ENCODE measurements around the gene C19orf33. TPM values are rescaled to one million over a fixed set of nuclear protein-coding genes. Genes with fewer than 3 reads are reported as not detected.

C19orf33 gene
- total RNA-seq, 2 experiments from 2014 or later = not detected

DNA sequence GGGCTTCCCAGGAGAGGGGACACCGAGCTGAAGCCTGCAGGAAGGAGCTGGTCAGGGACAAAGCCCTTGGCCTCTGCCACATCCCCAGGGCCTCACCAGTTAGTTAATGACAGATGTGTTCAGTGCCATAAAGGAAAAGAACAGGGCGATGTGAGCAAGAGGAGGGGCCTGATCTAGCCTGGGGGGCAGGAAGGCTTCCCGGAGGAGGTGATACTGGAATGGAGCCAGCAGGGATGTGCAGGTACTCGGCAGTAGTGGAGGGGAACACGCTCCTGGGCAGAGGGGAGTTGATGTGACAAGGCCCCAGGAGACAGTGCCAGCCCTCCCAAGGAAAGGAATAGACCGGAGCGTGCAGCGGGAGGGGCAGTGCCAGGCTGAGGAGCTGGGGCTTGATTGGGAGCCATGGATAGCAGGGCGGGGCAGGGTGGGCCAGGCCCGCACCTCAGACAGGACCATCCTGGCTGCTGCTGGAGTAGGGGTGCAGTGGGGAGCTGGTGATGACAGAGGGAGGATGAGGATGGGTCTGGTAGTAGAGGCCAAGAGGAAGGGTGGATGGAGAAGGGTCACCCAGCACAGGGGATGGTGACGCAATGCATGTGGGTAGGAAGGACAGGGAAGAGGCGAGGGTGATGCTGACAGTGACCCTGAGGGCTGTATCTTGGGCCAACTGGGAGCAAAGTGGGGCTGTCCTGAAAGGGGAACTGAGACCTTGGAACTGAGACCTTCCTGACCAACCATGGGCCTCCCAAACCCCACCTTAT, 4.1 kb downstream of the C19orf33 start:
- H3K4me3 Mint-ChIP-seq = no peak overlapping the region
- no peaks in the 10 kb centered on the region for H3K27me3 Mint-ChIP-seq
- no peaks in the 10 kb centered on the region for H3K9me3 Mint-ChIP-seq
- H3K4me1 Mint-ChIP-seq (ENCODE audit: low read depth) = peaks cover 8% of the 10 kb centered on the region
- intact Hi-C loops (cut with micrococcal nuclease) = no loop called here
- POLR2A ChIA-PET = no interaction called here
- CTCF ChIA-PET = no interaction called here
- DNase-seq (no peak), ATAC-seq (no peak)
- TF ChIP-seq, protein P1, sequence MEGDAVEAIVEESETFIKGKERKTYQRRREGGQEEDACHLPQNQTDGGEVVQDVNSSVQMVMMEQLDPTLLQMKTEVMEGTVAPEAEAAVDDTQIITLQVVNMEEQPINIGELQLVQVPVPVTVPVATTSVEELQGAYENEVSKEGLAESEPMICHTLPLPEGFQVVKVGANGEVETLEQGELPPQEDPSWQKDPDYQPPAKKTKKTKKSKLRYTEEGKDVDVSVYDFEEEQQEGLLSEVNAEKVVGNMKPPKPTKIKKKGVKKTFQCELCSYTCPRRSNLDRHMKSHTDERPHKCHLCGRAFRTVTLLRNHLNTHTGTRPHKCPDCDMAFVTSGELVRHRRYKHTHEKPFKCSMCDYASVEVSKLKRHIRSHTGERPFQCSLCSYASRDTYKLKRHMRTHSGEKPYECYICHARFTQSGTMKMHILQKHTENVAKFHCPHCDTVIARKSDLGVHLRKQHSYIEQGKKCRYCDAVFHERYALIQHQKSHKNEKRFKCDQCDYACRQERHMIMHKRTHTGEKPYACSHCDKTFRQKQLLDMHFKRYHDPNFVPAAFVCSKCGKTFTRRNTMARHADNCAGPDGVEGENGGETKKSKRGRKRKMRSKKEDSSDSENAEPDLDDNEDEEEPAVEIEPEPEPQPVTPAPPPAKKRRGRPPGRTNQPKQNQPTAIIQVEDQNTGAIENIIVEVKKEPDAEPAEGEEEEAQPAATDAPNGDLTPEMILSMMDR (IDR thresholded peaks at IDR 0.05) = no peak
- H3K36me3 Mint-ChIP-seq (ENCODE audit: low read depth) = peaks cover 10% of the 10 kb centered on the region
- no peak overlapping the region for H3K27ac Mint-ChIP-seq

DNA sequence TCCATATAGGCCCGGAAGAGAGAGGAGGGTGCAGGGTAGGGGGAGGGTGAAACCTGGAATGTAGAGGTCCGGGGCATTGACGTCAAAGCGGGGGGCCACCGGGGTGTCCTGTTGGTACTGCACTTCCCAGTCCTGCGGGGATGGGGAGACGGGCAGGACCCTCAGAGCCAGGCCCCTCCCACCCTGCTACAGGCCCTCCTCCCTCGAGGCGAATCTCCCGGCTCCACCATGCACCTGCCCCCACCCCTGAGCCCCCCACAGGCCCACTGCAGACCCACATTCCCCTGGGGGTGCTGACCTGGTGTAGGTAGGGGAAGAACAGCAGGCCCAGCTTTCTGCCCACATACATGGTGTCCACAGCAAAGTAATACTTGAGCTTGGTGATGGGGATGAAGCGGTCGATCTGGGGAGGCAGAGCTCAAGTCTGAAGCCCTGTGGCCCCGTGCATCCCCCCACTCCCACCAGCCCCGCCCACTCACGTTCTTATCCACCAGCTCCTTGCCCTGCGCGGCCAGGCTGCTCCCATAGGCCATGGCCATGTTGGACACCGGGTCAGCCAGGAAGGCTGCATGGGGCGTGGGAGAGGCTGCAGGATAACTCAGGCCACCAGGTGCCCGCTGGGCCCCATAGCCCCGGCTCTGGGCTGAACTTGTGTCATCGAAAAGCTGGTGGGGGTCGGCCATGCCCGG, 5.0 kb downstream of the C19orf33 start:
- ChIA-PET POLR2A (no interaction called here), CTCF (no interaction called here)
- H3K9me3 Mint-ChIP-seq = no peaks in the 10 kb centered on the region
- no peak overlapping the region for H3K27ac Mint-ChIP-seq
- ATAC-seq (no peak), DNase-seq (no peak)
- H3K4me1 Mint-ChIP-seq (ENCODE audit: low read depth) = peaks cover 11% of the 10 kb centered on the region
- intact Hi-C loops (cut with micrococcal nuclease) = no loop called here
- TF ChIP-seq, protein P1 (IDR thresholded peaks at IDR 0.05) = no peak
- H3K4me3 Mint-ChIP-seq = no peak overlapping the region
- H3K36me3 Mint-ChIP-seq (ENCODE audit: low read depth) = peaks cover 10% of the 10 kb centered on the region
- H3K27me3 Mint-ChIP-seq = no peaks in the 10 kb centered on the region

GRCh38 chr19:38309615-38310278, 5.7 kb downstream of the C19orf33 start:
- H3K27me3 Mint-ChIP-seq = no peaks in the 10 kb centered on the region
- CTCF ChIA-PET = interaction anchor here (0.8 kb wide), 1 partner anchor 44 kb away, joined by 3 read pairs; no protein-coding TSS in a partner anchor
- DNase-seq = no peak
- H3K4me3 Mint-ChIP-seq = no peak overlapping the region
- POLR2A ChIA-PET = interaction anchor here (1.4 kb wide), 1 partner anchor 10 kb away, joined by 4 read pairs; the partner anchor contains the start of gene KCNK6
- TF ChIP-seq, protein P1 (IDR thresholded peaks at IDR 0.05) = no peak
- H3K27ac Mint-ChIP-seq = no peak overlapping the region
- peaks cover 10% of the 10 kb centered on the region for H3K36me3 Mint-ChIP-seq (ENCODE audit: low read depth)
- no peak for ATAC-seq
- H3K4me1 Mint-ChIP-seq (ENCODE audit: low read depth) = peaks cover 14% of the 10 kb centered on the region
- intact Hi-C loops (cut with micrococcal nuclease) = loop anchor here (10.0 kb wide), 1 partner anchor 45 kb away; the partner anchor contains the start of gene SPINT2
- no peaks in the 10 kb centered on the region for H3K9me3 Mint-ChIP-seq

GRCh38 chr19:38310279-38310670, 6.2 kb downstream of the C19orf33 start:
- ChIA-PET CTCF (interaction anchor here (0.8 kb wide), 1 partner anchor 45 kb away, joined by 3 read pairs; no protein-coding TSS in a partner anchor), POLR2A (interaction anchor here (1.4 kb wide), 1 partner anchor 9 kb away, joined by 4 read pairs; the partner anchor contains the start of gene KCNK6)
- H3K27ac Mint-ChIP-seq = no peak overlapping the region
- H3K9me3 Mint-ChIP-seq = no peaks in the 10 kb centered on the region
- peaks cover 10% of the 10 kb centered on the region for H3K36me3 Mint-ChIP-seq (ENCODE audit: low read depth)
- peaks cover 17% of the 10 kb centered on the region for H3K4me1 Mint-ChIP-seq (ENCODE audit: low read depth)
- intact Hi-C loops (cut with micrococcal nuclease) = loop anchor here (10.0 kb wide), 1 partner anchor 45 kb away; the partner anchor contains the start of gene SPINT2
- TF ChIP-seq, protein P1 (IDR thresholded peaks at IDR 0.05) = no peak
- H3K27me3 Mint-ChIP-seq = no peaks in the 10 kb centered on the region
- DNase-seq (no peak), ATAC-seq (no peak)
- H3K4me3 Mint-ChIP-seq = no peak overlapping the region
